Keratinocyte (primary cell): ENCODE data around the gene OTP. TPM values are rescaled to one million over a fixed set of nuclear protein-coding genes. Genes with fewer than 3 reads are reported as not detected.
A peak's percentile ranks its signal among the peaks of the same experiment; 100 is the strongest.

ENCODE experiments used
- DNase-seq: peaks from one replicate; pipeline ENCODE4 v3.0.0-alpha.2; 2011; ENCODE audit warnings: low read depth, missing footprints, low spot score
- FAIRE-seq: peaks from 2 replicates; lab custom pipeline; 2011; peaks lifted over from hg19 to GRCh38; lab: Jason Lieb, UNC
- H2AFZ ChIP-seq: 2 replicates; pipeline ENCODE4 v1.6.0; 2012; ENCODE audit warnings: low read length, control low read depth, inconsistent platforms; ENCODE audit not compliant: control insufficient read depth
- H3K27ac ChIP-seq: 2 replicates; pipeline ENCODE4 v1.5.1; 2011; ENCODE audit warnings: low read length; ENCODE audit not compliant: control insufficient read depth, insufficient read depth
- H3K27me3 ChIP-seq: 3 replicates; pipeline ENCODE4 v1.6.0; 2011; ENCODE audit warnings: low read length; ENCODE audit not compliant: control insufficient read depth, insufficient read depth; ENCODE audit errors: extremely low read depth
- H3K36me3 ChIP-seq, 2 experiments: 2 replicates in 1 of 2; 3 replicates in 1 of 2; pipeline ENCODE4 v1.5.1; 2011; ENCODE audit warnings: low read length in 2 of 2, mild to moderate bottlenecking in 1 of 2; ENCODE audit not compliant: control insufficient read depth in 2 of 2, insufficient read depth in 2 of 2; ENCODE audit errors: extremely low read depth in 1 of 2
- H3K4me1 ChIP-seq: 3 replicates; pipeline ENCODE4 v1.5.1; 2011; ENCODE audit warnings: low read length; ENCODE audit not compliant: control insufficient read depth, insufficient read depth; ENCODE audit errors: extremely low read depth
- H3K4me2 ChIP-seq: 3 replicates; pipeline ENCODE4 v1.6.0; 2011; ENCODE audit warnings: low read depth, low read length; ENCODE audit not compliant: control insufficient read depth, insufficient read depth; ENCODE audit errors: extremely low read depth
- H3K4me3 ChIP-seq, 3 experiments: fragments of 200-600 bp in 1 of 3; sonication (generic) in 1 of 3; 2 replicates in 2 of 3; 3 replicates in 1 of 3; pipeline ENCODE4 v1.5.1; 2011 to 2016; ENCODE audit warnings: low read length in 3 of 3, mild to moderate bottlenecking in 3 of 3, control low read depth in 2 of 3, inconsistent platforms in 1 of 3, low read depth in 1 of 3, mixed read lengths in 1 of 3, mixed run types in 1 of 3, moderate library complexity in 1 of 3; ENCODE audit not compliant: control insufficient read depth in 2 of 3, insufficient read depth in 2 of 3; ENCODE audit errors: extremely low read depth in 1 of 3
- H3K79me2 ChIP-seq: 2 replicates; pipeline ENCODE4 v1.6.0; 2012; ENCODE audit warnings: low read length; ENCODE audit not compliant: control insufficient read depth, insufficient read depth
- H3K9ac ChIP-seq: 3 replicates; pipeline ENCODE4 v1.6.0; 2011; ENCODE audit warnings: low read length; ENCODE audit not compliant: control insufficient read depth, insufficient read depth; ENCODE audit errors: extremely low read depth
- H3K9me1 ChIP-seq: 3 replicates; pipeline ENCODE4 v1.6.0; 2011; ENCODE audit warnings: low read length; ENCODE audit not compliant: control insufficient read depth, insufficient read depth; ENCODE audit errors: extremely low read depth
- H3K9me3 ChIP-seq: 2 replicates; pipeline ENCODE4 v1.5.1; 2012; ENCODE audit warnings: low read depth, low read length; ENCODE audit not compliant: control insufficient read depth
- H4K20me1 ChIP-seq: 3 replicates; pipeline ENCODE4 v1.6.0; 2011; ENCODE audit warnings: low read length; ENCODE audit not compliant: control insufficient read depth, insufficient read depth; ENCODE audit errors: extremely low read depth
- EZH2 ChIP-seq: IDR thresholded peaks from one replicate; pipeline ENCODE4 v1.6.1; 2012; ENCODE audit warnings: inconsistent platforms, mild to moderate bottlenecking, low read length, moderate library complexity
- dilution Hi-C: fragments of 300-500 bp; cut with MboI; formaldehyde crosslinking; loops from one replicate; pipeline ENCODE4 v1.7.0; 2020; ENCODE audit warnings: low sequenced_read_pairs; ENCODE audit not compliant: extremely low pct_ligation_motif_present
- polyA plus RNA-seq, 5 experiments: library from polyadenylated mRNA; depleted of rRNA in 3 of 5; stranded (reverse) in 3 of 5; stranded (forward) in 1 of 5; unstranded in 1 of 5; fragments of >200 nt; gene quantifications; 1 replicate in 1 of 5; 2 replicates in 3 of 5; 3 replicates in 1 of 5; pipeline versions ENCODE4 v1.2.1 to v1.2.3, GENCODE V29; 2011 to 2012; ENCODE audit warnings: missing spikeins in 2 of 5, low read depth in 1 of 5, low replicate concordance in 1 of 5
- TF ChIP-seq, protein P1 (sequence below), 3 experiments: IDR thresholded peaks in 1 of 3; conservative IDR thresholded peaks in 1 of 3; optimal IDR thresholded peaks in 1 of 3; 2 replicates in 2 of 3; 3 replicates in 1 of 3; pipeline versions ENCODE3 to v1.5.1; 2011; ENCODE audit warnings: low read length in 3 of 3, mild to moderate bottlenecking in 3 of 3, moderate library complexity in 2 of 3, control low read depth in 1 of 3, inconsistent platforms in 1 of 3; ENCODE audit not compliant: insufficient read depth in 2 of 3; ENCODE audit errors: extremely low read depth in 1 of 3

OTP gene
- polyA plus RNA-seq, 1 donor (not counting 4 experiments of a cell fraction or from before 2014, with no cell fraction given) = not detected

DNA sequence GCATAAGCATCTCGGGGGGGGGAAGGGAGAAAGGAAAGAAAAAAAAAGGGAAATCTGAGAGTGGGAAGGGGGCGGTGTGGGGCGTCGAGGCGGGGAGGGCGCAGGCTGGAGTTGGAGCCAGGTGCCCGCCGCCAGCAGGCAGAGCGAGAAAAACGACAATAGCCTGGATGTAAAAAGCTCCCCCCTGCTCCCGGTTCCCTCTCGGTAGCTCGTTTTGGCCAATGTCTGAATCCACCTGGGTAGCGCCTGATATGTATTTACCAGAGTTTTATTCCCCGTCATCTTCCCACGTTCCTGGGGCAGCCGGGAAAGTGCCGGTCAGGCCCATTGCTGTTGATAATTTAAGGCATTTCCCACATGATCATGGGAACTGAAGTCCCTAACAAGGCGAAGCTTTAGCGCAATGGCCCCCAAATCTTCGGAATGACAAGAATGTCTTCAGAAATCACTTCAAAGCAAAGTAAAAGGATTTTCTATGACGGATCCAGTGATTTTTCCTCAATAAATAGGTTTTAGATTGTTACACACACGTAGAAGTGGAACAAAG, 3.0 kb upstream of the OTP start:
- DNase-seq (no peak), FAIRE-seq (no peak)
- peaks cover 2% of the 10 kb centered on the region for H3K9me3 ChIP-seq
- no peaks in the 10 kb centered on the region for H3K36me3 ChIP-seq
- no peak overlapping the region for H3K9ac ChIP-seq
- H4K20me1 ChIP-seq = peaks cover 3% of the 10 kb centered on the region
- no peak for TF ChIP-seq EZH2
- TF ChIP-seq, protein P1, sequence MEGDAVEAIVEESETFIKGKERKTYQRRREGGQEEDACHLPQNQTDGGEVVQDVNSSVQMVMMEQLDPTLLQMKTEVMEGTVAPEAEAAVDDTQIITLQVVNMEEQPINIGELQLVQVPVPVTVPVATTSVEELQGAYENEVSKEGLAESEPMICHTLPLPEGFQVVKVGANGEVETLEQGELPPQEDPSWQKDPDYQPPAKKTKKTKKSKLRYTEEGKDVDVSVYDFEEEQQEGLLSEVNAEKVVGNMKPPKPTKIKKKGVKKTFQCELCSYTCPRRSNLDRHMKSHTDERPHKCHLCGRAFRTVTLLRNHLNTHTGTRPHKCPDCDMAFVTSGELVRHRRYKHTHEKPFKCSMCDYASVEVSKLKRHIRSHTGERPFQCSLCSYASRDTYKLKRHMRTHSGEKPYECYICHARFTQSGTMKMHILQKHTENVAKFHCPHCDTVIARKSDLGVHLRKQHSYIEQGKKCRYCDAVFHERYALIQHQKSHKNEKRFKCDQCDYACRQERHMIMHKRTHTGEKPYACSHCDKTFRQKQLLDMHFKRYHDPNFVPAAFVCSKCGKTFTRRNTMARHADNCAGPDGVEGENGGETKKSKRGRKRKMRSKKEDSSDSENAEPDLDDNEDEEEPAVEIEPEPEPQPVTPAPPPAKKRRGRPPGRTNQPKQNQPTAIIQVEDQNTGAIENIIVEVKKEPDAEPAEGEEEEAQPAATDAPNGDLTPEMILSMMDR (optimal IDR thresholded peaks at IDR 0.05 in 1 of 3, IDR thresholded peaks at IDR 0.05 in 1 of 3, conservative IDR thresholded peaks at IDR 0.05 in 1 of 3; ENCODE audit: extremely low read depth in 1 of 3, insufficient read depth in 2 of 3, low read length in 3 of 3) = no peak
- H3K27ac ChIP-seq = no peak overlapping the region
- H2AFZ ChIP-seq = no peak overlapping the region
- no peaks in the 10 kb centered on the region for H3K79me2 ChIP-seq
- no peaks in the 10 kb centered on the region for H3K9me1 ChIP-seq
- peaks cover 98% of the 10 kb centered on the region for H3K27me3 ChIP-seq
- no peak overlapping the region for H3K4me3 ChIP-seq
- H3K4me1 ChIP-seq = no peaks in the 10 kb centered on the region
- no peak overlapping the region for H3K4me2 ChIP-seq
- dilution Hi-C loops = no loop called here

DNA sequence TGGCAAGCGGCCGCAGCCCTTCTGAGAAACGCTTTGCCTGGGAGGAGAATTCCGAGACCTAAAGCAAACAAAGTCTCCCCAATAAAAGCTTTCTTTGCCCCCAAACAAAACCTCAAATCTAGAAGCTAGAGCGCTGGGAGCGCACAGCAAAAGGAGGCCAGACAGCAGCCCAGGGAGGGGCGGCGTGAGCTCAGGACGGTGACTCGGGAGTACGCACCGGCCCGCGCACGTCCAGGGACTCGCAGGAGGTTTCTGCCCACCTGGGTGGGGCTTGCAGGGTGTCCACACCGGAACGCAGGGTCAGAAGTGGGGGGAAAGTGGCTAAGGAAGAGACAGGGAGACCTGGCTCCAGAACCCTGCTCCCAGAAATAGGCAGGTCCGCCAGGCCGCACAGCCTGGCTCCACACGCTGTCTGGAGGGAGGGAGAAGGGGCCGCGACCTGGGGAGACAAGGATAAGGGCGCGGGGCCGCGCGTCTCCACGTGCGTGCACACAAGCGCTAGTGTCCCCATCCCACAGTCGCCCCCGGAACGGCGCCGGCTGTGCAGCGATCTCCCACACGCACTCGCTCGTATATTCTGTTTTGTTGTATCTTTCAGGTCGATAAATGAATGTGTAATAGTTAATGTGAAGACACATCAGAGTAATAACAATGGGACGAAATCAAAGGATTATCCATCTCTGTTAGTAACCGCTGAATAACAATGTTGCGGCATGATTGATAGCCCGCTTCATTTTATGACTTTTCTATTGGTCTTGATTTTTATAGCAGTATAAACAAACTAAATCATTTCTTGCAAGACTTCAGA, 2.3 kb upstream of the OTP start:
- Histone ChIP-seq H3K4me2 (no peak overlapping the region), H3K4me1 (no peaks in the 10 kb centered on the region), H3K9me3 (peaks cover 5% of the 10 kb centered on the region), H3K27ac (no peak overlapping the region), H3K4me3 (no peak overlapping the region), H3K9ac (no peak overlapping the region), H4K20me1 (peaks cover 3% of the 10 kb centered on the region), H3K79me2 (no peaks in the 10 kb centered on the region), H3K9me1 (no peaks in the 10 kb centered on the region), H2AFZ (no peak overlapping the region), H3K27me3 (peaks cover 98% of the 10 kb centered on the region), H3K36me3 (no peaks in the 10 kb centered on the region)
- TF ChIP-seq, protein P1 (optimal IDR thresholded peaks at IDR 0.05 in 1 of 3, IDR thresholded peaks at IDR 0.05 in 1 of 3, conservative IDR thresholded peaks at IDR 0.05 in 1 of 3; ENCODE audit: extremely low read depth in 1 of 3, insufficient read depth in 2 of 3, low read length in 3 of 3) = no peak
- peak; percentile 88 for TF ChIP-seq EZH2
- no peak for DNase-seq
- dilution Hi-C loops = no loop called here
- no peak for FAIRE-seq
